Renal cortex interstitium (tissue), 11 donors: ENCODE data around the gene MAPKAPK2. TPM values are rescaled to one million over a fixed set of nuclear protein-coding genes. Genes with fewer than 3 reads are reported as not detected.

Source experiments
- DNase-seq, 11 donors: peaks; one replicate each; pipeline ENCODE4 v3.0.0-alpha.2; 2013; ENCODE audit warnings: low read depth in 9 of 11, low spot score in 4 of 11; ENCODE audit errors: extremely low read depth in 1 of 11
- polyA plus RNA-seq, 3 donors: library from polyadenylated mRNA; unstranded; fragments of 120-200 nt; gene quantifications; one replicate each; pipeline ENCODE4 v1.2.1, GENCODE V29; 2013; ENCODE audit not compliant: insufficient read length in 3 of 3

The MAPKAPK2 gene
- polyA plus RNA-seq, 3 donors = 73.7 to 86.1 (median 78.5) TPM

DNA sequence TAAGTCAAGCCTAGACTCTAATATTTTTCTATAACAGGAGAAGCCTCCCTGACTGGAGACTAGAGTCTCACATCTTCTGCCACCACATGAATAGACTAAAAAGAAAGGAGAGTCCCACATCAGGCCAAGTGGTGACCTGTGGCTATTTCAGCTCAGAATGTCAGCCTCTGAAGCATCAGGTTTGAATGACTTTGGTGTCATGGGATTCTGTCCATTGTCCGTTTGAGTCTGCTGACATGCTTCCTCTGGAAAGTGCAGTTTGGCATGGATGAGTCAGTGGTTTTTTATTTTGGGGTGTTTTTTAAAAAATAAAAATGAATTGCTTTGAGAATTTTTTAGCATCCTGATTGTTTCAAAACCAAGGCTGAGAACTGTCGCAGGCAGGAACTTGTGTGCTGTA, 29.9 kb upstream of the MAPKAPK2 start:
- DNase-seq = no peak

DNA sequence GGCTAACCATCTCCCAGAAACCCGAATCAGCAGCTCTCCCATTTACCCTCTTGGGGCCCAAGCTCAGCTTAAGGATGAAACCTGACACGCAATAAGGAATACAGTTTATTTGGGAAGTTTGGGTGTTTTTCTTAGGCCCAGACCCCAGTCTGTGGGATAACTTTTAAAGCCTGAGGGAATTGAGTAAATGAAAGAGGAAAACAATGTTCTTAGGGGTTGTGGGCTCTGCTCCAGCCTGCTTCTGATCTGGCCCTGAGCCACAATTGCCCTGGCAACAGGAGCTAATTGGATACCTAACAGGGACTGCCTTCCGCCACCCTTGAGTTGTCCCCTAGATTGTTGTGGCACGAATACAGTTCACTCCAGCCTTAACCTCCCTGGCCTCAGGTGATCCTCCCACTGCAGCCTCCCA, 29.2 kb upstream of the MAPKAPK2 start:
- DNase-seq = no peak

DNA sequence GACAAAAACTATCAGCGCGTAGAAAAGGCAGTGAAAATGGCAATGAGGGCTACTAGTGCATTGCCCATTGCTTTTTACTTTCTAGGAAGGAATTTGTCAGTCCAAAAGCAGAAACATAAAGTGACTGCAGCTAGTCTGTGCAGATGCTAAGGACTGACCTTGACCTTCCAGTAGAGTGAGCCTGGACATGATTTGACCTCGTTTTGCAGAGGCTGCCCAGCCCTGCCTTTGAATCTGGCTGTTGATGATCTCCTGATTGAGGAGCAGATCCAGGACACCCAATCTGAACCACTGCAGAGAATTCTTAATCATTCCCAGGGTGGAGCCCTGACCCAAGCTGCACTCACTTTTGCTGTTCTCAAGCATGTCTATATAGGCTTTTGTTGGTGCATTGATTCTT, 27.8 kb upstream of the MAPKAPK2 start:
- DNase-seq = no peak

DNA sequence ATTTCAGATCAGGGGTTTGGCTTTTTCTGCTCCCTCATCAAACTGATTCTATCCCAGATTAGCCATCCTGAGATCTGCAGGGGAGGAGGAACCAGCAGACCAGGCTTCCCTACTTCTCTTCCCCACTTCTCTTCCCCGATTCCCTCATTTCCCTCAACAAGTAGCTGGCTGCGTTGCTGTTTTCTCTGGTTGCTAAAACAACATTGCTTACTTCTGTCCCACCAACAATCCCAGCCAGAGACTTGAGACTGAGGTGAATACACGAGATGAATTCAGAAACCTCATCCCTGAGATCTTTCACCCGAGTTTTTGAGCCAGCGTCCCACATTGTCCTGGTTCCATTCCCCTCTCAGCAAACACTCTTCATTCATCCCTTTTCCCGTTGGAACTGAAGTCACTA, 27.0 kb upstream of the MAPKAPK2 start:
- no peak for DNase-seq

DNA sequence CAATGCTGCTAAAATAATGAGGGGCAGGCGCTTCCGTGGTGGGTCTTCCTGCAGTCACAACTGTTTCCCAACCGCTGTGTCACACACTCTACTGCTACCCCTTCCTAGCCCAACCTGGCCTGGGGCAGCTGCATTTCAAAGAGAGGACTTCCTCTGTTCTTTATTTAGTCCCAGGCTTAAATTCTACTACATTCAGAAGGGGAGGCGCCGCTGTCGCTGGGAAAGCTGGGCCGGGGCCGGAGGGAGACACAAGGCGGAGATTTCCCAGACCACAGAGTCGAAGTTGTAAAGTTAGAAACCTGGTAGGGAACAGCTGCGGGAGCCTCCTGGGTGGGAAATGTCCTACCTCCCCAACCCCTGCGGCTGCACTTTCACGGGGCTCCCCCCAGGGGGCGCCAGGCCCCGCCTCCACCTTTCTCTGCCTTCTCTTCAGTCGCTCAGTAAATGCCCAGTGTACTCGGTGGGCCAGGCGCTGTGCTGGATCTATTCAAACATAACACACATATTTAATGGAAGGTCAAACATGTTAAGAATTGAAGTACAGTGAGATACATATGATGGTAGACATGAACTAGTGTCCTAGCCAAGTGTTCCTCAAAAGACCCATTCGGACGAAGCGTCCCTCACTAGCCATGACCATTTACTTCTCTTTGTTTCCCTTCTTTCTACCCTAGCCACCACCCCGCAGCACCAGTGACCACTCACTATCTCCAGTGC, 26.3 kb upstream of the MAPKAPK2 start:
- DNase-seq = no peak

DNA sequence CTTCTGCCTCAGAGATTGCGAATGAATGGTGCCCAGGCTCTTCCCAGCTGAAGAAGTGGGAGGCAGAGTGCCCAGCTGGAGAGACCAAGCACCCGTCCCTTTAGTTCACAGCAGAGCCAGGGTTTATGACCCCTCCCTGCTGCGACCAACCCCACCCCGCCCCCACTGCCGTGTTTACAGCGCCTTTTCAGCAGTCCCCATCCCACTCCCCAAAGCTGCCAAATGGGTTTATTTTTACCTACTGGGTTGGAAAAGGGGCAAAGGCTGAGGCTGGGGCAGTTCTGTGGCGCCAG, 25.8 kb upstream of the MAPKAPK2 start:
- no peak for DNase-seq

DNA sequence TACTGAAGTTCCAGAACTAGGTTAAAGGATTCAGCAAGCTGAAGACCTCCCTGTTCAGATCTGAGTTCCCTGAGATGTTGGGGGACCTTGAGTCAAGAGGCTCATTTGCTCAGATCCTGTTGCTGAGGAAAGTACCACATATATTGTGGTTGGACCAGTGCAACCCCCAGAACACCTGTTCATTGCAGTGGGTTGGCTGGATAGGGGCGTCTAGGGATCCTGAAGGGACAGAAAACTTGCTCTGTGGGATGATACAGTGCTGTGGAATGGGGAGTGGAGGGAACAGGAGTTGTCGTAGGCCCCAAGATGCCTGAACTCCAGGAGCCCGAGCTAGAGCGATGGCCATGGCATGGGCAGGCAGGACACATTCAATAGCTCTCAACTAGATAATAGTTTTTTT, 24.6 kb upstream of the MAPKAPK2 start:
- no peak for DNase-seq

DNA sequence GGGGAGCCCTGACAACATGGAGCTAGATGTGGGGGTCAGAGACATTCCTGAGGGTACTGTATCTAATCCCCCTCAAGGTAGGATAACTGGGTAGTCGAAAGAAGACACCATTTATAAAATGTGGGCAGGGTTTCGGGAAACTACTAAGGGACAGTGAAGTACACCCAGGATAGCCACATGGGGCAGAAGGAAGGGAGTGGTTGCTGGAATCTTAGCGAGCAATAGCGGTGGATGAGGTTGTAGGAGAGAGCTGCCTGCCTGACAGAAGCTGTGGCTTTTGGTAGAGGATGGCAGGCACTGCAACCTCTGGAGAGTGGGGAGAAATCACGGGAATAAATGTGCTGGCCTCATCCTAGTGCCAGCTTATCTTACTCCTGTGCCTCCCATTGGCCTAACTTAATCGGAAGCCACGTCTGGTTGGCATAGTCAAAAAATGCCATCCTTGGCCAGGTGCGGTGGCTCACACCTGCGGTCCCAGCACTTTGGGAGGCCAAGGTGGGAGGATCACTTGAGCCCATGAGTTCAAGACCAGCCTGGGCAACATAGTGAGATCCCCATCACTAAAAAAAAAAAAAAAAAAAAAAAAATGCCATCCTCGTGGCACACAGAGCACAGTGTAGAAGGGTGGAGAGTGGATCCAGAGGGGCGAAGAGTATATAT, 23.4 kb upstream of the MAPKAPK2 start:
- no peak for DNase-seq

DNA sequence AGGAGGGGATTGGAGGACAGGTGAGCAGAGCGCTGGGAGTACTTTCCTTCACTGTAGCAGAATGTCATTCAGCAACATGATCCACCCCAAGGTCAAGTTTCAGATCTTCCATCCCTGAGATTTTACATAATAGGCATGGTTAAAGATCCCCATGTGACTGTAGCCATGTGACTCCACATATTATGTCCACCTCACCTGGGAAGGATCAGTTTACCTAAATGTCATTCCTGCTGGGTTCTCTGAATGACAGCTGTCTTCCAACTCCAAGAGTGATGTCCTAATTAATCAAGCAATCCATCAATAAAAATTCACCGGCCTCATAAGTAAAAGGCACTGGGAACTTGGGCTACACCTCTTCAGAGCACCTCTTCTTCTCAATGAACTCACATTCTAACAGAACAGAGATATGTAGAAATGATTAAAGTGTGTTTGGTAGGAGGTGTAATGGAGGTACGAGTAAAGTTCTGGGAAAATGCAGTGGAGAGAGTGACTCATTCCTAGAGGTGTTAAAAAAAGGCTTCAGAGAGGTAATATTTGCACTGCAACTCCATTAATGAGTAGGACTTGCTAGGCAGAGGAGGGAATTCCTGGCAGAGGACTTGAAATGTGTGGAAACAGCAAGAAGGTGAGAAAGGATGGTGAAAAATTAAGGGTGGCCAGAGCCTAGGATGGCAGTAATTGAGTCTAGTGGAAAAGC, 22.2 kb upstream of the MAPKAPK2 start:
- DNase-seq = no peak

DNA sequence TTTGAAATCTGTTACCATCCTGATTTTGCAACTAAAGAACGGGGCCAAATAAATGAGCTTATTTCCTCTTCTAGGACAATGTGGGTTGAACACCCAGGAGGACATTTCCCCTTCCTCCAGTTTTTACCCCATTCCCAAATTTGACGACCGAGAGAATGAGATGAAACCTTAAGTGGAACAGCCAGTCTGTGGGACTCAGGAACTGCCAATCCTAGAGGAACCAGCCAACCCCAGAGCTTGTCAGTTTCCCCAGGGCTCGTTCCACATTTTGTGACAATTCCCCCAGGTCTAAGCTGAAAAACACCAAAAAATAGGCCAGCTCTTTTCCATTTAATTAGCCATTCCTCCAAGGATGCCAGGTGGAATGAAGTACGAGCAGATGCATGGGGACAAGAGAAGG, 21.3 kb upstream of the MAPKAPK2 start:
- no peak for DNase-seq

DNA sequence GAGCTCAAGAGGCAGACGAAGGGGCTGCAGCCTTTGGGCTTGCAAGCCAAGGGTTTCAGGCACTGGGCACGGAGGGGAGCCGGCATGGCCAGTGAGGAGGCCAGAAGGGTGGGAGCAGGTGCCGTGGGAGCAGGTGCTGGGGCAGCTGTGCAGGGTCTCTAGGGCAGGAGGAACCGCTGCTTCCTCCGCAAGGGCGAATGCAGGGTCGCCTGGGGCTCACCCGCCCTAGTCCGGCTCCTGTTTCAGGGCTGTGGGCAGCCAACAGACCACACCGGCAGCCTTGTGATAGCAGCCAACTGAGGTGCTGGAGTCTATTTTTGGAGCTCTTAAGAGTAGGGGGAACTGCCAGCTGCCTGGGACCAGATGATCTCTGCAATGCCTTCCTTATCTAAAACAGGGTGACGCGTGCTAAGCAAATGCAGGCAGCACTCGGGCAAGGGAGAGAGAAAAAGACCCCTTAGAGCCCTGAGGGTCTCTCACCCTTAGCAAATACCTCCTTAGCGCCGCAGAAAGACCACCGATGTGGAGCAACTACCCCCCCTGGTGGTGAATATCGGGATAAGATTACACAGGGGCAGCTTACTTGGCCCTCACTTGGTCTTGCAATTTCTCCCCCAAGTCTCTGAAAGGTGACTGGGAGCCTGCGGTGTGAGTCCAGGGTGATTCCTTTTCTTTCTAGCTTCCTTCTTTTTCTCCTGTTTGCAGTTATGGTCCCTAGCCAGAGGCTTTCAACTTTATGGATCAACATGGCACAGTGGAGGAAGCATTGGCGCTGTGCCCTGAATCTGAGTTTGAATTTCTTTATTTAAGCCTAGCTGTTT, 20.7 kb upstream of the MAPKAPK2 start:
- peak in 9 of 11 donors; percentile 61 to 79 (median 68) for DNase-seq

DNA sequence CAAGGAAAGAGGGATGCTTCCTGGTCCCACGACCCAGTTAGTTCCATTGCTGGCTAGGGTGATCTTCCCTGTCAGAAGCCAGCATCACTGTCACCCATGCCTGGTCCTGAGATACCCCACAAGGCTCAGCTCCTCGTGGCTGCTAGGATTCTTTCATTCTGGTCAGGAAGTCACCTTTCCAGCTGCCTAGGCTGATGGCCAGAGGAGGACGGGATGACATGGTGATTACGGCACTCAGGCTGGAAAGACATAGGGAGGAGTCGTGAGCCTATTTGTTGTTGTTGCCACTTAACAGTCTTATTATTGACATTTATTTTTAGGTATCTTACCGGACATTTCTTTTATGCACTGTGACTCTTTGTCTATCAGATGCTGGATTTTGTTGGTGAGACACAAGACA, 20.0 kb upstream of the MAPKAPK2 start:
- DNase-seq = no peak

DNA sequence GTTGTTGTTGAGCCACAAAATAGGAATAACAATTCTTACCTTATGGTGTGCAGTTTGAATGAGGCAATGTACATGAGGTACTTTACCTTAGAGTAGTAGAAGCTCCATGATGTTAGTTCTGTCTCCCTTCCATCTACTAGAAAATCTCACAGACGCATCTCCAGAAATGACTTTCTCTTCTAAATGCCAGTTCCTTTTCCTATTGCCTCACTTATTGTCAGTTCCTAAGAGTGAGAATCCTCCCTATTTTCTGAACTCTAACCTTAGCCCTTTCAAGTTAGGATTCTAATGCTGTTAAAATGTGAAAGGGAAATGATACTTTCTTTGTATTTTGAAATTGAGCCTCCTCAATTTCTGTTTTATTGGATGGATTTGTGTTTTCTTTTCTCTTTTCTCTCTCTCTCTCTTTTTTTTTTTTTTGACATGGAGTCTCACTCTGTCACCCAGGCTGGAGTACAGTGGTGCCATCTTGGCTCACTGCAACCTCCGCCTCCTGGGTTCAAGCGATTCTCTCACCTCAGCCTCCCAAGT, 18.6 kb upstream of the MAPKAPK2 start:
- no peak for DNase-seq

DNA sequence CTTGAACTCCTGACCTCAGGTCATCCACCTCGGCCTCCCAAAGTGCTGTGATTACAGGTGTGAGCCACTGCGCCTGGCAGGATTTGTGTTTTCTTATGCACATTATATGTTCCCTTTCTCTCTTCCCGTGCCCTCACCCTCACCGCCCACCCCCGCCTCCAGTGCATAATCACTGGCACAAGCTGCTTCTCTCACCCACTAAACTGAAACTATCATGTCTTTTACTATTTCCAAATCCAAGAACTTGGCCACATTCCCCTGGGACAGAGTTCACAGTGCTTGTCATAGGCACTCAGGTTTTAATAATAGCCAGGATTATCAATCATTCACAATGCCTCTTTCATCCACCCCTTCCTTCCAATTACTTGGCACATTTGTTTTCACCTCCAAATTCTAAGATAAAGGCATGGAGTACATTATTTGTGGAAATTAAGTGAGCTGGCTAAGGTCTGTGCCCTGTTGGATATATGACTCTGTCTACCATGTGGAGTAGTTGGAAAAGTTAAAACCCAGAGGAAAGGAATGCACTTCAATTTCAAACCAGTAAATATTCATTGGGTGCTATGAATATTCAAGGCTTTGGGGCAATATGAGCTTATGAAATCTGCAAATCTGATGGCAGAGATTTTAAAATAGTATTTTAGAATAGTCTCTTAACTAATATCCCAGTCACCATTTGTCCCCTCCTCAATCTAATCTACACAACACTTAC, 17.6 kb upstream of the MAPKAPK2 start:
- DNase-seq = no peak

DNA sequence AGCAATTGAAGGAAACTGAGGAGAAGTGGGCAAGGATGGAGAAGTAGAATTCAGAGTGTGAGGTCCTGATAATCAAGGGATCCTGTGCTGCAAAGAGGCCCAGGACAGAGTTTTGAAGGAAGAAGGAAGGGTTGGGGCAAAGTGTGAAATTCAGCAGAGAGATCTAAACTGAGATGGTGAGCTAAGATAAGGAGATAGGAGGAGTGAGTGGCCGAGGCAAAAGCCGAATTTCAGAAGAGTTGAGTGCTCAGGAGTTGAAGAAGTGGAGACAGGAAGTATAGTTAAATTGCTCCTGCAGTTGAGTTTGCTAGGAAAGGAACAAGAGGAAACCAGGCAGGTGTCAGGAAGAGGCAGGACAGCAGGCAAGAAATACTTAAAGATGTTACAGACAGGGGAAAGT, 16.4 kb upstream of the MAPKAPK2 start:
- DNase-seq = no peak

DNA sequence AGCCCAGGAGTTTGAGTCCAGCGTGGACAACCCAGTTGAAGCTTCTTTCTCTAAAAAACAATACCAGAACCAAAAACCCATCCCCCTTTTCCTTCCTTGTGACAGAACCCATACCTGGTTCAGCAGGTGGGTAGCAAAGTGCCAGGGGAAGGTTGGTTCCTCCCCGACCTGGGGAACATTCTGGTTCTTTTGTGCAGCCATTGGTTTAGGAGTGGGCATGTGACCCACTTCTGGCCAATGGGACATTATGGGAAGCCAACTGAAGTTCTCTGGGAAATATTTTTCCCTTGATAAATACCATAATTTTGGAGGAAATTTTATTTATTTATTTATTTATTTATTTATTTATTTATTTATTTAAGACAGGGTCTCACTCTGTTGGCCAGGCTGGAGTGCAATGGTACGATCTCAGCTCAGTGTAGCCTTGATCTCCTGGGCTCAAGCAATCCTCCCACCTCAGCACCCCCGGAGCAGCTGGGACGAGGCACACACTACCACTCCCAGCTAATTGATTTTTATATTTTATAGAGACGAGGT, 15.8 kb upstream of the MAPKAPK2 start:
- DNase-seq = no peak

DNA sequence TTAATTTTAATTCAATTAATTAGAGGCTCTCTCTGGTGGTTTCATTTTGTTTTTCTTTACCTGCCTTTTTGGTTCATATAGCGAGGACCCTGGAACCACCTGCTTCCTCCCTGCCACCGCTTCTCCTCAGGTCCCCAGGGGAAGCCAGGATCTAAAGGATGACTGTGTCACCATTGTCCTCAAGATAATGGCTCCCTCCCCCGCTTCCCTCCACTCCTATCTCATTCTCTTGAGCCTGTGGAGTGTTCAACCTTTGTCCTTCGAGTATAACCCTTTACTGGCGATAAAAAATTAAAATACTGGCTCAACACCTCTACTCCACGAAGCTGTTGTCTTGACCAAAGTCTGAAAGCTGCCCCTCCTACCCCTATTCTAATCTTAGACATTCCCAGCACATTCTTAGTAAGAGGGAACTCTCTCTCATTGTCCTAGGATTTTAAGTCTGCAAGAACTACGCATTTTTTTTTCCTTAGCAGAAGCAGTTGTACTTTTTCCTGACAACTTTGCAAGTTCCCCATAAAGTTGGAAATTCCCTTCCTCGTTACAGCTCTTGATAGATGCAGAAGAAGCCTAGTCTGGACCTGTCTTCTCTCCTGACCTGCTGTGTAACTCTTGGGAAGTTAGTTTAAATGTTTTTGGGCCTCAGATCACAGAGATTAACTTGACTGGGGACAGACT, 12.6 kb upstream of the MAPKAPK2 start:
- DNase-seq = no peak
